GM18507 (cell line): Measurements from ENCODE around the gene ECE2.
"Not testable (repeated sequence)": the region's sequence is repeated elsewhere in the genome, so short reads cannot be mapped to it uniquely, and the experiment has no call there.

ENCODE experiments used
- DNase-seq: peaks from one replicate; pipeline ENCODE4 v3.0.0; 2011; ENCODE audit warnings: low read depth; ENCODE audit not compliant: insufficient read length; ENCODE audit errors: extremely low spot score
- FAIRE-seq: peaks from 2 replicates; lab custom pipeline; 2011; peaks lifted over from hg19 to GRCh38; lab: Jason Lieb, UNC

The ECE2 gene

GRCh38 chr3:184261854-184262763, 13.7 kb upstream of the ECE2 start:
- FAIRE-seq (no peak), DNase-seq (no peak)

- DNase-seq (no peak), FAIRE-seq (no peak)
Measured at GRCh38 chr3:184262764-184263179, 13.1 kb upstream of the ECE2 start.

GRCh38 chr3:184267249-184267648, 8.6 kb upstream of the ECE2 start:
- not testable (repeated sequence) for DNase-seq, FAIRE-seq

GRCh38 chr3:184272269-184272668, 3.6 kb upstream of the ECE2 start:
- no peak for DNase-seq
- no peak for FAIRE-seq

GRCh38 chr3:184275381-184275701, 481 bp upstream of the ECE2 start:
- DNase-seq: no peak
- no peak for FAIRE-seq

GRCh38 chr3:184277366-184277765, 1.5 kb downstream of the ECE2 start:
- DNase-seq: no peak
- FAIRE-seq: no peak

- FAIRE-seq (no peak), DNase-seq (no peak)
Measured at GRCh38 chr3:184282941-184283340, 7.1 kb downstream of the ECE2 start.

GRCh38 chr3:184283681-184284080, 7.9 kb downstream of the ECE2 start:
- FAIRE-seq (no peak), DNase-seq (no peak)

GRCh38 chr3:184284696-184285095, 8.9 kb downstream of the ECE2 start:
- DNase-seq (no peak), FAIRE-seq (no peak)

- FAIRE-seq (peak; percentile 68), DNase-seq (peak; percentile 55)
Measured at GRCh38 chr3:184289426-184289938, 13.7 kb downstream of the ECE2 start.

- FAIRE-seq (no peak), DNase-seq (no peak)
Measured at GRCh38 chr3:184290331-184290730, 14.5 kb downstream of the ECE2 start.

GRCh38 chr3:184291044-184291737, 15.4 kb downstream of the ECE2 start:
- DNase-seq (no peak), FAIRE-seq (no peak)

- no peak for DNase-seq
- no peak for FAIRE-seq
Measured at GRCh38 chr3:184291738-184292445, 16.1 kb downstream of the ECE2 start.

GRCh38 chr3:184295771-184296170, 19.9 kb downstream of the ECE2 start:
- FAIRE-seq (no peak), DNase-seq (no peak)

- DNase-seq (no peak), FAIRE-seq (no peak)
Measured at GRCh38 chr3:184296616-184297015, 20.8 kb downstream of the ECE2 start.

GRCh38 chr3:184298759-184299487, 23.1 kb downstream of the ECE2 start, which contains the start of gene PSMD2:
Gene PSMD2 (plus strand): TSS chr3:184299241. CDS start chr3:184299267, 26 bp downstream.
- peak; percentile 88 for FAIRE-seq
- peak; percentile 98 for DNase-seq

GRCh38 chr3:184299488-184300377, 23.9 kb downstream of the ECE2 start:
- DNase-seq (no peak), FAIRE-seq (no peak)

GRCh38 chr3:184300378-184300720, 24.5 kb downstream of the ECE2 start:
- FAIRE-seq (no peak), DNase-seq (no peak)
